Neural cell (in vitro differentiated cells): ENCODE results near the gene HDAC1.
"Not testable (repeated sequence)": the region's sequence is repeated elsewhere in the genome, so short reads cannot be mapped to it uniquely, and the experiment has no call there.

Experiments
- CTCF ChIP-seq: fragments of 450-650 bp; IDR thresholded peaks from 2 replicates; pipeline ENCODE4 v1.5.1; 2014; ENCODE audit warnings: antibody characterized with exemption, mild to moderate bottlenecking, moderate library complexity; ENCODE audit not compliant: poor library complexity, severe bottlenecking
- EP300 ChIP-seq: fragments of 450-650 bp; conservative IDR thresholded peaks from 2 replicates; pipeline ENCODE4 v1.6.1; 2014; ENCODE audit warnings: antibody characterized with exemption, mild to moderate bottlenecking, moderate library complexity; ENCODE audit not compliant: poor library complexity, severe bottlenecking
- EZH2 ChIP-seq: fragments of 200-600, 300-800 bp; shearing (Covaris generic), sonication (generic); IDR thresholded peaks from 2 replicates; pipeline ENCODE4 v1.6.1; 2014; ENCODE audit warnings: antibody characterized with exemption, low read length, borderline replicate concordance, mild to moderate bottlenecking; ENCODE audit not compliant: insufficient read depth, poor library complexity, severe bottlenecking
- POLR2AphosphoS5 ChIP-seq: IDR thresholded peaks from 2 replicates; pipeline ENCODE4 v1.6.1; 2012
- RAD21 ChIP-seq: fragments of 450-650 bp; conservative IDR thresholded peaks from 2 replicates; pipeline ENCODE4 v1.6.1; 2014; ENCODE audit warnings: antibody characterized with exemption, mild to moderate bottlenecking, moderate library complexity
- REST ChIP-seq: IDR thresholded peaks from 2 replicates; pipeline ENCODE4 v1.6.1; 2012; ENCODE audit warnings: borderline replicate concordance
- SMC3 ChIP-seq: fragments of 450-650 bp; conservative IDR thresholded peaks from 2 replicates; pipeline ENCODE4 v1.6.1; 2014; ENCODE audit warnings: antibody characterized with exemption, mild to moderate bottlenecking, moderate library complexity; ENCODE audit not compliant: poor library complexity

DNA sequence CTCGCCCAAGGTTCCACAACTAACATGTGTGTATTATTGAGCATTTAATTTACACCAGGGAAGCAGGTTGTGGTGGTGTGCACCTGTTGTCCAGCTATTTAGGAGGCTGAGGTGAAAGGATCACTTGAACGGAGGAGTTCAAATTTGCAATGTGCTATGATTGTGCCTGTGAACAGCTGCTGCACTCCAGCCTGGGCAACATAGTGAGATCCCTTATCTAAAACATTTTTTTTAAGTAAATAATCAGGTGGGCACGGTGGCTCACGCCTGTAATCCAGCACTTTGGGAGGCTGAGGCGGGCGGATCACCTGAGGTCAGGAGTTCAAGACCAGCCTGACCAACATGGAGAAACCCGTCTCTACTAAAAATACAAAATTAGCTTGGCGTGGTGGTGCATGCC is 7.1 kb upstream of the HDAC1 start:
- TF ChIP-seq CTCF, EZH2, RAD21, POLR2AphosphoS5, SMC3, EP300, REST: not testable (repeated sequence)
